Stimulated activated CD4-positive, alpha-beta T cell treated with anti-CD3 and anti-CD28 coated beads, Interleukin-4, amount 100 ng/mL, for 4 hours (primary cell): Measurements from ENCODE around the gene METTL22.
"Not testable (repeated sequence)": the region's sequence is repeated elsewhere in the genome, so short reads cannot be mapped to it uniquely, and the experiment has no call there.

Experiments
- DNase-seq, 2 experiments: peaks; one replicate each; pipeline ENCODE4 v3.0.0-alpha.2; 2020

Gene METTL22

GRCh38 chr16:8634991-8635736, 13.7 kb downstream of the METTL22 start:
- DNase-seq, result no peak

- no peak for DNase-seq
Observed at GRCh38 chr16:8639694-8640093, 18.2 kb downstream of the METTL22 start.

GRCh38 chr16:8641671-8642070, 20.2 kb downstream of the METTL22 start:
- DNase-seq, result no peak

GRCh38 chr16:8642146-8642545, 20.6 kb downstream of the METTL22 start:
- no peak for DNase-seq

- DNase-seq, result no peak
Observed at GRCh38 chr16:8644211-8645140, 23.0 kb downstream of the METTL22 start.

GRCh38 chr16:8645141-8645521, 23.6 kb downstream of the METTL22 start:
- DNase-seq, result no peak

GRCh38 chr16:8645831-8646230, 24.3 kb downstream of the METTL22 start:
- DNase-seq, result no peak

- DNase-seq, result no peak
Observed at GRCh38 chr16:8646326-8647053, 25.0 kb downstream of the METTL22 start.

- no peak for DNase-seq
Observed at GRCh38 chr16:8647721-8648318, 26.3 kb downstream of the METTL22 start.

GRCh38 chr16:8648877-8649276, 27.4 kb downstream of the METTL22 start:
- DNase-seq, result no peak

GRCh38 chr16:8649829-8650554, 28.5 kb downstream of the METTL22 start:
- no peak for DNase-seq

GRCh38 chr16:8651958-8652357, 30.5 kb downstream of the METTL22 start:
- not testable (repeated sequence) for DNase-seq

- no peak for DNase-seq
Observed at GRCh38 chr16:8655184-8655717, 33.8 kb downstream of the METTL22 start.

- DNase-seq, result no peak
Observed at GRCh38 chr16:8656376-8656775, 34.9 kb downstream of the METTL22 start.

GRCh38 chr16:8660841-8661301, 39.4 kb downstream of the METTL22 start:
- DNase-seq, result peak; percentile 12 to 34

GRCh38 chr16:8661703-8662102, 40.2 kb downstream of the METTL22 start:
- DNase-seq, result no peak

GRCh38 chr16:8663192-8664089, 41.9 kb downstream of the METTL22 start:
- DNase-seq, result no peak

GRCh38 chr16:8665529-8665928, 44.0 kb downstream of the METTL22 start:
- DNase-seq, result no peak

GRCh38 chr16:8667492-8667891, 46.0 kb downstream of the METTL22 start:
- no peak for DNase-seq

- no peak for DNase-seq
Observed at GRCh38 chr16:8668113-8668512, 46.6 kb downstream of the METTL22 start.

GRCh38 chr16:8669481-8669880, 48.0 kb downstream of the METTL22 start:
- no peak for DNase-seq
